ENCODE measurements around the gene CLPTM1. TPM values are rescaled to one million over a fixed set of nuclear protein-coding genes. Genes with fewer than 3 reads are reported as not detected.
"Not testable (repeated sequence)": the region's sequence is repeated elsewhere in the genome, so short reads cannot be mapped to it uniquely, and the experiment has no call there.

CLPTM1 gene
- total RNA-seq, 1 donor from 2014 or later: 17.9 TPM

DNA sequence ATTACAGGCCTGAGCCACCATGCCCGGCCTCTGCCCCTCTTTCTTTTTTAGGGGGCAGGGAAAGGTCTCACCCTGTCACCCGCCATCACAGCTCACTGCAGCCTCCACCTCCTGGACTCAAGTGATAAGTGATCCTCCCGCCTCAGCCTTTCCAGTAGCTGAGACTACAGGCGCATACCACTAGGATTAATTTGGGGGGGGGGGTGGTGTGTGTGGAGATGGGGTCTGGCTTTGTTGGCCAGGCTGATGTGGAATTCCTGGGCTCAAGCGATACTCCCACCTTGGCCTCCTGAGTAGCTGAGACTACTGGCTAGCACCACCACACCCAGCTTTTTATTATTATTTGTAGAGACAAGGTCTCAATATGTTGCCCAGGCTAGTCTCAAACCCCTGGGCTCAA lies 45.4 kb upstream of the CLPTM1 start:
- TF ChIP-seq, protein P1, sequence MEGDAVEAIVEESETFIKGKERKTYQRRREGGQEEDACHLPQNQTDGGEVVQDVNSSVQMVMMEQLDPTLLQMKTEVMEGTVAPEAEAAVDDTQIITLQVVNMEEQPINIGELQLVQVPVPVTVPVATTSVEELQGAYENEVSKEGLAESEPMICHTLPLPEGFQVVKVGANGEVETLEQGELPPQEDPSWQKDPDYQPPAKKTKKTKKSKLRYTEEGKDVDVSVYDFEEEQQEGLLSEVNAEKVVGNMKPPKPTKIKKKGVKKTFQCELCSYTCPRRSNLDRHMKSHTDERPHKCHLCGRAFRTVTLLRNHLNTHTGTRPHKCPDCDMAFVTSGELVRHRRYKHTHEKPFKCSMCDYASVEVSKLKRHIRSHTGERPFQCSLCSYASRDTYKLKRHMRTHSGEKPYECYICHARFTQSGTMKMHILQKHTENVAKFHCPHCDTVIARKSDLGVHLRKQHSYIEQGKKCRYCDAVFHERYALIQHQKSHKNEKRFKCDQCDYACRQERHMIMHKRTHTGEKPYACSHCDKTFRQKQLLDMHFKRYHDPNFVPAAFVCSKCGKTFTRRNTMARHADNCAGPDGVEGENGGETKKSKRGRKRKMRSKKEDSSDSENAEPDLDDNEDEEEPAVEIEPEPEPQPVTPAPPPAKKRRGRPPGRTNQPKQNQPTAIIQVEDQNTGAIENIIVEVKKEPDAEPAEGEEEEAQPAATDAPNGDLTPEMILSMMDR (IDR thresholded peaks at IDR 0.05; ENCODE audit: insufficient read depth, low read length, severe bottlenecking): no peak
- no peak overlapping the region for H3K4me3 ChIP-seq (ENCODE audit: low read depth, low read length)
- H3K27me3 ChIP-seq (ENCODE audit: control insufficient read depth, insufficient read depth, low read length): no peaks in the 10 kb centered on the region
- DNase-seq (ENCODE audit: low read depth) (no peak), FAIRE-seq (no peak)
- H3K36me3 ChIP-seq (ENCODE audit: control insufficient read depth, insufficient read depth, low read length): no peaks in the 10 kb centered on the region

GRCh38 chr19:44911896-44912295 lies 43.3 kb upstream of the CLPTM1 start:
- not testable (repeated sequence) for FAIRE-seq; H3K36me3 ChIP-seq (ENCODE audit: control insufficient read depth, insufficient read depth, low read length); H3K4me3 ChIP-seq (ENCODE audit: low read depth, low read length); H3K27me3 ChIP-seq (ENCODE audit: control insufficient read depth, insufficient read depth, low read length); DNase-seq (ENCODE audit: low read depth)

DNA sequence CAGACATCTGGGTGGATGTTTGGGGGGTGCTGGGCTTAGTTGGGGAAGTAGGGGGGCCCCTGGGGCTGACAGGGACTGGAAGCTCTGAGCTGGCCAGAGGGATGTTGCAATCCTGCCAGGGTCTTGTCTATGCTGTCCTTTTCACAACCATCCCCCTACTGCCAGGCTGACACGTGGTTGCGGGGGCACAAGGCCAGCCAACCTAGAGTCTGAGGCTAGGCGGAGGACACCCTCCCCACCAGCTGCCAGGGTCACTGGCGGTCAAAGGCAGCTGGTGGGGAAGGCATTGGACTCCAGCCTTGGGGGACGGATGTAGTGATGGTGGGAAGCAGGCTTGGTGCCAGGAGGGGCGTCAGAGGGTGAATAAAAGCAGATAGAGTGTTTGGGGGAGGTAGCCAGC lies 42.3 kb upstream of the CLPTM1 start:
- H3K27me3 ChIP-seq (ENCODE audit: control insufficient read depth, insufficient read depth, low read length): no peaks in the 10 kb centered on the region
- H3K36me3 ChIP-seq (ENCODE audit: control insufficient read depth, insufficient read depth, low read length): no peaks in the 10 kb centered on the region
- no peak overlapping the region for H3K4me3 ChIP-seq (ENCODE audit: low read depth, low read length)
- FAIRE-seq (no peak), DNase-seq (ENCODE audit: low read depth) (no peak)
- TF ChIP-seq, protein P1 (IDR thresholded peaks at IDR 0.05; ENCODE audit: insufficient read depth, low read length, severe bottlenecking): no peak

GRCh38 chr19:44913512-44914432 lies 41.4 kb upstream of the CLPTM1 start:
- H3K36me3 ChIP-seq (ENCODE audit: control insufficient read depth, insufficient read depth, low read length); FAIRE-seq; H3K27me3 ChIP-seq (ENCODE audit: control insufficient read depth, insufficient read depth, low read length); DNase-seq (ENCODE audit: low read depth): not testable (repeated sequence)
- H3K4me3 ChIP-seq (ENCODE audit: low read depth, low read length): peak overlapping the region; percentile 48

DNA sequence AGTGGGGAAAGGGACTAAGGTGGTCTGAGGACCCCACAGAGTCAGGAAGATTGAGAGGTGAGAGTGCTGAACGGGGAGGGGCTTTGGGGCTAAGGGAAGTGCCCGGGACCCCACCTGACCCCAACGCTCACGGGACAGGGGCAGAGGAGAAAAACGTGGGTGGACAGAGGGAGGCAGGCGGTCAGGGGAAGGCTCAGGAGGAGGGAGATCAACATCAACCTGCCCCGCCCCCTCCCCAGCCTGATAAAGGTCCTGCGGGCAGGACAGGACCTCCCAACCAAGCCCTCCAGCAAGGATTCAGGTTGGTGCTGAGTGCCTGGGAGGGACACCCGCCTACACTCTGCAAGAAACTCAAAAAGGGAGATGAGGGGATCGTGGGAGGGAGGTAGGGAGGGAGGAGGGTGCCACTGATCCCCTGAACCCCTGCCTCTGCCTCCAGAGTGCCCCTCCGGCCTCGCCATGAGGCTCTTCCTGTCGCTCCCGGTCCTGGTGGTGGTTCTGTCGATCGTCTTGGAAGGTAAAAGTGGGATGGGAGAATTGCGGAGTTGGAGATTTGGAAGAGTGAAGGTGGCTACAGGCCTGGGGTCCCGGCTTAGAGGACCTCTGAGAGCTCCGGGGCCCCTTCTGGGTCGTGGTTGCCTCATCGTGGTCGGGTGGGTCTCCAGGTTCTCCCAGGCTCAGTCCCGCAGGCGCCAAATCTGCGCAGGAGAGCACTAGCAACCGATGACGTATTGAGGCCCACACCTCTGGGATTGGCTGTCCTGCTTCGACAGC lies 40.6 kb upstream of the CLPTM1 start, which contains the start of gene APOC1:
APOC1 (plus strand) TSS at position 176 of the 774 bp plus-strand sequence; CDS start at position 460, 284 bp downstream.
- DNase-seq (ENCODE audit: low read depth): peak; percentile 81
- peak within 1 kb of the TSS; percentile 48 for H3K4me3 ChIP-seq (ENCODE audit: low read depth, low read length)
- H3K36me3 ChIP-seq (ENCODE audit: control insufficient read depth, insufficient read depth, low read length); H3K27me3 ChIP-seq (ENCODE audit: control insufficient read depth, insufficient read depth, low read length); FAIRE-seq: not testable (repeated sequence)

DNA sequence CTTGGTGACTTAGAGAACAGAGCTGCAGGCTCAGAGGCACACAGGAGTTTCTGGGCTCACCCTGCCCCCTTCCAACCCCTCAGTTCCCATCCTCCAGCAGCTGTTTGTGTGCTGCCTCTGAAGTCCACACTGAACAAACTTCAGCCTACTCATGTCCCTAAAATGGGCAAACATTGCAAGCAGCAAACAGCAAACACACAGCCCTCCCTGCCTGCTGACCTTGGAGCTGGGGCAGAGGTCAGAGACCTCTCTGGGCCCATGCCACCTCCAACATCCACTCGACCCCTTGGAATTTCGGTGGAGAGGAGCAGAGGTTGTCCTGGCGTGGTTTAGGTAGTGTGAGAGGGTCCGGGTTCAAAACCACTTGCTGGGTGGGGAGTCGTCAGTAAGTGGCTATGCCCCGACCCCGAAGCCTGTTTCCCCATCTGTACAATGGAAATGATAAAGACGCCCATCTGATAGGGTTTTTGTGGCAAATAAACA lies 30.9 kb upstream of the CLPTM1 start:
- FAIRE-seq: no peak
- Histone ChIP-seq H3K27me3 (ENCODE audit: control insufficient read depth, insufficient read depth, low read length) (peaks cover 2% of the 10 kb centered on the region), H3K4me3 (ENCODE audit: low read depth, low read length) (no peak overlapping the region), H3K36me3 (ENCODE audit: control insufficient read depth, insufficient read depth, low read length) (no peaks in the 10 kb centered on the region)
- TF ChIP-seq, protein P1 (IDR thresholded peaks at IDR 0.05; ENCODE audit: insufficient read depth, low read length, severe bottlenecking): no peak
- no peak for DNase-seq (ENCODE audit: low read depth)
